IMR-90 (cell line): Measurements from ENCODE around the gene METTL24. TPM values are rescaled to one million over a fixed set of nuclear protein-coding genes. Genes with fewer than 3 reads are reported as not detected.

ENCODE experiments used
- ATAC-seq: fragments of 200-7000 bp; cut with Tn5 transposase; 2 replicates; pipeline ENCODE4 v1.9.1; 2020; ENCODE audit warnings: low read depth, mild to moderate bottlenecking, moderate library complexity
- BruUV-seq: library from RNA; stranded (reverse); fragments of 400-500 nt; replicated peaks from 2 replicates; lab custom pipeline; 2021; lab: Mats Ljungman, UMichigan
- CTCF ChIA-PET: fragments of 300-600 bp; formaldehyde crosslinking; extraction: SDS; loops from one replicate; lab custom pipeline; 2021; ENCODE audit warnings: antibody characterized with exemption; lab: Yijun Ruan, JAX
- POLR2A ChIA-PET: fragments of 300-600 bp; sonication (Branson Sonifier 250); formaldehyde crosslinking; loops from one replicate; lab custom pipeline; 2022; ENCODE audit warnings: antibody characterized with exemption; ENCODE audit not compliant: unreplicated experiment; lab: Charles Lee
- DNase-seq: peaks from one replicate; pipeline ENCODE4 v3.0.0; 2013
- H2AFZ ChIP-seq: replicated peaks from 2 replicates; pipeline ENCODE3; 2013; ENCODE audit warnings: low read length, mild to moderate bottlenecking; ENCODE audit not compliant: poor library complexity
- H2AK5ac ChIP-seq: 2 replicates; pipeline ENCODE4 v1.6.1; 2013; ENCODE audit warnings: low read depth, low read length, inconsistent platforms
- H2AK9ac ChIP-seq: replicated peaks from 2 replicates; pipeline ENCODE3; 2013; ENCODE audit warnings: mild to moderate bottlenecking, low read depth, low read length, moderate library complexity; ENCODE audit not compliant: poor library complexity
- H2BK120ac ChIP-seq: 2 replicates; pipeline ENCODE4 v1.6.1; 2013; ENCODE audit warnings: low read depth, low read length, inconsistent platforms
- H2BK15ac ChIP-seq: 3 replicates; pipeline ENCODE4 v1.6.1; 2013; ENCODE audit warnings: low read depth, low read length, inconsistent platforms
- H2BK20ac ChIP-seq: 2 replicates; pipeline ENCODE4 v1.6.1; 2013; ENCODE audit warnings: low read depth, mild to moderate bottlenecking, inconsistent platforms, low read length, moderate library complexity
- H2BK5ac ChIP-seq: 2 replicates; pipeline ENCODE4 v1.6.1; 2013; ENCODE audit warnings: mild to moderate bottlenecking, low read depth, low read length, inconsistent platforms; ENCODE audit not compliant: poor library complexity, severe bottlenecking
- H3K14ac ChIP-seq: replicated peaks from 2 replicates; pipeline ENCODE4 v1.6.1; 2013; ENCODE audit warnings: low read depth, low read length, inconsistent platforms
- H3K18ac ChIP-seq: 2 replicates; pipeline ENCODE4 v1.6.1; 2013; ENCODE audit warnings: low read depth, low read length, control low read depth
- H3K23ac ChIP-seq: 2 replicates; pipeline ENCODE4 v1.6.1; 2013; ENCODE audit warnings: low read depth, low read length, inconsistent platforms
- H3K27ac ChIP-seq: 2 replicates; pipeline ENCODE4 v1.5.1; 2013; ENCODE audit warnings: mild to moderate bottlenecking, control low read depth, low read length; ENCODE audit not compliant: insufficient read depth
- H3K27me3 ChIP-seq: 2 replicates; pipeline ENCODE4 v1.6.1; 2013; ENCODE audit warnings: low read length; ENCODE audit not compliant: control insufficient read depth, insufficient read depth
- H3K36me3 ChIP-seq: 2 replicates; pipeline ENCODE4 v1.6.1; 2013; ENCODE audit warnings: low read length, mixed read lengths; ENCODE audit not compliant: control insufficient read depth, insufficient read depth
- H3K4ac ChIP-seq: 2 replicates; pipeline ENCODE4 v1.6.1; 2013; ENCODE audit warnings: low read depth, low read length, inconsistent platforms
- H3K4me1 ChIP-seq: 2 replicates; pipeline ENCODE4 v1.6.1; 2013; ENCODE audit warnings: low read length, mixed read lengths; ENCODE audit not compliant: control insufficient read depth, insufficient read depth
- H3K4me2 ChIP-seq: 2 replicates; pipeline ENCODE4 v1.6.1; 2013; ENCODE audit warnings: low read depth, mild to moderate bottlenecking, control low read depth, low read length, moderate library complexity
- H3K4me3 ChIP-seq: 2 replicates; pipeline ENCODE4 v1.5.1; 2013; ENCODE audit warnings: low read depth, mild to moderate bottlenecking, control low read depth, low read length, moderate library complexity; ENCODE audit not compliant: insufficient read depth
- H3K56ac ChIP-seq: 2 replicates; pipeline ENCODE4 v1.6.1; 2013; ENCODE audit warnings: low read length, inconsistent platforms; ENCODE audit not compliant: insufficient read depth; ENCODE audit errors: extremely low read depth
- H3K79me1 ChIP-seq, 2 experiments: 2 replicates each; pipeline ENCODE4 v1.6.1; 2013; ENCODE audit warnings: low read length in 2 of 2, inconsistent platforms in 1 of 2, low read depth in 1 of 2
- H3K9ac ChIP-seq: 2 replicates; pipeline ENCODE4 v1.6.1; 2013; ENCODE audit warnings: low read depth, low read length, control low read depth
- H3K9me1 ChIP-seq: 2 replicates; pipeline ENCODE4 v1.6.1; 2013; ENCODE audit warnings: low read length, inconsistent platforms; ENCODE audit not compliant: insufficient read depth
- H3K9me3 ChIP-seq: 2 replicates; pipeline ENCODE4 v1.6.1; 2013; ENCODE audit warnings: low read length; ENCODE audit not compliant: control insufficient read depth, insufficient read depth
- H4K20me1 ChIP-seq: 2 replicates; pipeline ENCODE4 v1.6.1; 2013; ENCODE audit warnings: low read length, inconsistent platforms; ENCODE audit not compliant: insufficient read depth
- H4K5ac ChIP-seq: 2 replicates; pipeline ENCODE4 v1.6.1; 2013; ENCODE audit warnings: mild to moderate bottlenecking, low read depth, low read length, control low read depth
- H4K8ac ChIP-seq, 2 experiments: 2 replicates each; pipeline ENCODE4 v1.6.1; 2013; ENCODE audit warnings: low read depth in 2 of 2, low read length in 2 of 2, control low read depth in 1 of 2, inconsistent platforms in 1 of 2
- H4K91ac ChIP-seq: 2 replicates; pipeline ENCODE4 v1.6.1; 2013; ENCODE audit warnings: low read depth, low read length, inconsistent platforms; ENCODE audit not compliant: insufficient read depth
- BHLHE40 ChIP-seq: fragments of 150-350 bp; IDR thresholded peaks from 2 replicates; pipeline ENCODE4 v1.6.1; 2016; ENCODE audit warnings: mild to moderate bottlenecking, low read depth, low read length
- CEBPB ChIP-seq: IDR thresholded peaks from 2 replicates; pipeline ENCODE4 v1.6.1; 2012; ENCODE audit warnings: low read depth, low read length, improper control_type of control experiment
- CHD1 ChIP-seq: IDR thresholded peaks from 2 replicates; pipeline ENCODE4 v1.6.1; 2012; ENCODE audit warnings: low read depth, low read length, improper control_type of control experiment
- MAFK ChIP-seq: IDR thresholded peaks from 2 replicates; pipeline ENCODE4 v1.6.1; 2012; ENCODE audit warnings: low read depth, low read length, improper control_type of control experiment
- MAZ ChIP-seq: IDR thresholded peaks from 2 replicates; pipeline ENCODE4 v1.6.1; 2012; ENCODE audit warnings: low read depth, mild to moderate bottlenecking, low read length, improper control_type of control experiment, moderate library complexity, borderline replicate concordance
- MXI1 ChIP-seq: IDR thresholded peaks from 2 replicates; pipeline ENCODE4 v1.6.1; 2012; ENCODE audit warnings: low read depth, mild to moderate bottlenecking, low read length, moderate library complexity, borderline replicate concordance
- POLR2A ChIP-seq: IDR thresholded peaks from 2 replicates; pipeline ENCODE4 v1.6.1; 2012; ENCODE audit warnings: mild to moderate bottlenecking, low read depth, low read length
- WGBS, 2 experiments: methylation state at CpG; one replicate each; pipeline versions ENCODE4 v1.1.5 to v1.1.7; 2013; ENCODE audit warnings: missing lambda C conversion rate in 2 of 2; ENCODE audit not compliant: insufficient read length in 1 of 2; ENCODE audit errors: extremely low coverage in 2 of 2; 5-methylcytosine and 5-hydroxymethylcytosine counted together
- dilution Hi-C: fragments of 300-500 bp; cut with HindIII; formaldehyde crosslinking; loops from one replicate; pipeline ENCODE4 v1.14.3; 2018; ENCODE audit warnings: low sequenced_read_pairs; ENCODE audit not compliant: unreplicated experiment
- in situ Hi-C: fragments of 300-500 bp; cut with MboI; formaldehyde crosslinking; loops from 3 replicates; pipeline ENCODE4 v1.14.3; 2019; ENCODE audit warnings: low sequenced_read_pairs, inconsistent platforms, mixed read lengths
- intact Hi-C: fragments of 100-400 bp; cut with micrococcal nuclease; formaldehyde crosslinking; loops from 2 replicates; pipeline ENCODE4 v1.10.0; 2022
- polyA plus RNA-seq, 3 experiments: library from polyadenylated mRNA; depleted of rRNA; stranded (reverse); fragments of >200 nt; gene quantifications; 2 replicates each; pipeline ENCODE4 v1.2.3, GENCODE V29; 2012; ENCODE audit warnings: low replicate concordance in 1 of 3
- total RNA-seq: library from RNA; depleted of rRNA; stranded (reverse); fragments of >200 nt; gene quantifications from 2 replicates; pipeline ENCODE4 v1.2.3, GENCODE V29; 2012
- TF ChIP-seq, protein P1 (sequence below): conservative IDR thresholded peaks from 2 replicates; pipeline ENCODE4 v1.5.1; 2012; ENCODE audit warnings: mild to moderate bottlenecking, low read depth, low read length, improper control_type of control experiment

METTL24 gene
- total and polyA plus RNA-seq, 2 of the 4 experiments (the other 2 are of a cell fraction), result not detected

DNA sequence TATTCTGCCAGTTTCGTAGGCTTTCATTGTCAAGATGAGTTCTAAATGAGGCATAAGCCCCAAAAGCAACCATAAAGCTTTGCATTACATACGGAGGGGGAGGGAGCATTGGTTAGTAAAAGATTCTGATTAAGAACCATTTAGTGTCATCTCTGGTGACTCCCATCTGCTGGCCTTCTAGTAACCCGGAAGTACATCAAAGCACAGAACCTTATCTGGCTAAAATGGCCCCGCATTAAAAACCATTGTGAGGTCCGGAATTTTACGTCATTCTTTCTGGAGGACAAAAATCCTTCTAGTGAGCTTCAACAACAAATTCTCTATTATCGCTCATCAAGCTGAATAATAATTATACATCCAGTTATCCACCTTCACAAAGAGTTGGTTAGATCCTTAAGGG lies 37.8 kb downstream of the METTL24 start:
- WGBS, 2 experiments, result 80% methylated on average over 1 of the region's 7 CpGs; no CpG with 5 or more reads in 1 of the 2 experiments
- peaks cover 5% of the 10 kb centered on the region; the same call in 1 of the 2 replicates for H3K9me1 ChIP-seq
- H3K27me3 ChIP-seq, result peaks cover 7% of the 10 kb centered on the region
- H2AK9ac ChIP-seq, result no peak overlapping the region
- intact Hi-C loops (no loop called here), dilution Hi-C loops (no loop called here), in situ Hi-C loops (no loop called here)
- H3K4me3 ChIP-seq, result no peak overlapping the region
- DNase-seq, result no peak
- ATAC-seq, result no peak
- ChIA-PET CTCF (interaction anchor here (0.5 kb wide), 1 partner anchor 21 kb away, joined by 5 read pairs; no protein-coding TSS in a partner anchor), POLR2A (no interaction called here)
- no peaks in the 10 kb centered on the region for H3K36me3 ChIP-seq
- H3K9ac ChIP-seq, result no peak overlapping the region
- peaks cover 11% of the 10 kb centered on the region; the same call in 1 of the 2 replicates for H3K4me1 ChIP-seq
- H3K56ac ChIP-seq, result no peak overlapping the region
- no peak overlapping the region for H4K8ac ChIP-seq
- TF ChIP-seq CHD1 (no peak), MXI1 (no peak), MAFK (no peak), BHLHE40 (no peak), POLR2A (no peak), MAZ (no peak), CEBPB (no peak)
- TF ChIP-seq, protein P1, sequence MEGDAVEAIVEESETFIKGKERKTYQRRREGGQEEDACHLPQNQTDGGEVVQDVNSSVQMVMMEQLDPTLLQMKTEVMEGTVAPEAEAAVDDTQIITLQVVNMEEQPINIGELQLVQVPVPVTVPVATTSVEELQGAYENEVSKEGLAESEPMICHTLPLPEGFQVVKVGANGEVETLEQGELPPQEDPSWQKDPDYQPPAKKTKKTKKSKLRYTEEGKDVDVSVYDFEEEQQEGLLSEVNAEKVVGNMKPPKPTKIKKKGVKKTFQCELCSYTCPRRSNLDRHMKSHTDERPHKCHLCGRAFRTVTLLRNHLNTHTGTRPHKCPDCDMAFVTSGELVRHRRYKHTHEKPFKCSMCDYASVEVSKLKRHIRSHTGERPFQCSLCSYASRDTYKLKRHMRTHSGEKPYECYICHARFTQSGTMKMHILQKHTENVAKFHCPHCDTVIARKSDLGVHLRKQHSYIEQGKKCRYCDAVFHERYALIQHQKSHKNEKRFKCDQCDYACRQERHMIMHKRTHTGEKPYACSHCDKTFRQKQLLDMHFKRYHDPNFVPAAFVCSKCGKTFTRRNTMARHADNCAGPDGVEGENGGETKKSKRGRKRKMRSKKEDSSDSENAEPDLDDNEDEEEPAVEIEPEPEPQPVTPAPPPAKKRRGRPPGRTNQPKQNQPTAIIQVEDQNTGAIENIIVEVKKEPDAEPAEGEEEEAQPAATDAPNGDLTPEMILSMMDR, result no peak
- H2BK5ac ChIP-seq, result no peak overlapping the region
- no peak overlapping the region for H2BK15ac ChIP-seq
- no TSS peak for BruUV-seq
- no peak overlapping the region for H4K91ac ChIP-seq
- no peak overlapping the region for H3K18ac ChIP-seq
- H3K9me3 ChIP-seq, result no peaks in the 10 kb centered on the region
- H3K14ac ChIP-seq, result no peak overlapping the region
- no peak overlapping the region for H3K4me2 ChIP-seq
- H2AK5ac ChIP-seq, result no peak overlapping the region
- no peak overlapping the region for H2AFZ ChIP-seq
- no peak overlapping the region for H3K4ac ChIP-seq
- no peak overlapping the region for H2BK20ac ChIP-seq
- no peaks in the 10 kb centered on the region for H3K79me1 ChIP-seq
- no peak overlapping the region for H3K23ac ChIP-seq
- H3K27ac ChIP-seq, result no peak overlapping the region
- no peak overlapping the region for H2BK120ac ChIP-seq
- no peaks in the 10 kb centered on the region for H4K20me1 ChIP-seq
- no peak overlapping the region for H4K5ac ChIP-seq
